Kidney (tissue), 14 donors: ENCODE data around the gene RYR2. TPM values are rescaled to one million over a fixed set of nuclear protein-coding genes. Genes with fewer than 3 reads are reported as not detected.

Experiments used
- DNase-seq, 5 donors: peaks; one replicate each; pipeline ENCODE4 v3.0.0-alpha.2; 2013 to 2020
- FAIRE-seq: peaks from 2 replicates; lab custom pipeline; 2012; peaks lifted over from hg19 to GRCh38; lab: Jason Lieb, UNC
- H3K27ac ChIP-seq, 2 donors: one replicate each; pipeline ENCODE4 v1.7.0; 2013; ENCODE audit warnings: low read depth in 2 of 2, low read length in 2 of 2, inconsistent platforms in 1 of 2
- H3K27me3 ChIP-seq: one replicate; pipeline ENCODE4 v1.7.1; 2013; ENCODE audit warnings: low read length, inconsistent platforms; ENCODE audit not compliant: control insufficient read depth, insufficient read depth
- H3K36me3 ChIP-seq, 3 donors: one replicate each; pipeline versions ENCODE4 v1.7.0 to v1.7.1; 2013; ENCODE audit warnings: low read length in 3 of 3, control low read depth in 1 of 3, inconsistent platforms in 1 of 3; ENCODE audit not compliant: insufficient read depth in 3 of 3, control insufficient read depth in 2 of 3
- H3K4me1 ChIP-seq, 3 donors: one replicate each; pipeline versions ENCODE4 v1.7.0 to v1.7.1; 2013; ENCODE audit warnings: low read length in 3 of 3, inconsistent platforms in 1 of 3, low read depth in 1 of 3; ENCODE audit not compliant: control insufficient read depth in 2 of 3, insufficient read depth in 2 of 3
- H3K4me3 ChIP-seq, 3 donors: one replicate each; pipeline versions ENCODE4 v1.7.0 to v1.8.1; 2013; ENCODE audit warnings: low read length in 3 of 3, control low read depth in 1 of 3, inconsistent platforms in 1 of 3
- H3K9ac ChIP-seq, 3 donors: one replicate each; pipeline versions ENCODE4 v1.7.0 to v1.7.1; 2013; ENCODE audit warnings: low read length in 3 of 3, control low read depth in 1 of 3, inconsistent platforms in 1 of 3
- H3K9me3 ChIP-seq, 3 donors: one replicate each; pipeline versions ENCODE4 v1.7.0 to v1.7.1; 2013; ENCODE audit warnings: low read length in 3 of 3, control low read depth in 1 of 3, inconsistent platforms in 1 of 3; ENCODE audit not compliant: control insufficient read depth in 2 of 3, insufficient read depth in 1 of 3
- CTCF ChIP-seq: IDR thresholded peaks from 3 replicates; pipeline ENCODE4 v1.5.1; 2012; ENCODE audit warnings: mild to moderate bottlenecking, moderate library complexity, borderline replicate concordance; ENCODE audit not compliant: insufficient read depth; ENCODE audit errors: extremely low read depth
- intact Hi-C: fragments of 100-400 bp; cut with DNase I; formaldehyde crosslinking; loops from one replicate; pipeline ENCODE4 v1.11.1; 2022
- microRNA-seq: library from miRNA; unstranded; fragments of <30 nt; microRNA quantifications from one replicate; pipeline ENCODE4 v1.2.0, GENCODE V29; 2020
- polyA plus RNA-seq: library from polyadenylated mRNA; stranded (reverse); fragments of 350-450 nt; fragmentation: Illumina TruSeq; extraction: RNeasy Lipid Tissue Mini Kit (QIAGEN cat#74804); gene quantifications from one replicate; pipeline ENCODE4 v1.2.3, GENCODE V29; 2014; ENCODE audit warnings: low read depth, low replicate concordance; ENCODE audit not compliant: insufficient read depth
- total RNA-seq: library from RNA; stranded (reverse); fragmentation: NEBNext Ultra II Directional; extraction: Animal tissue kit (Norgen Biotek cat#: 25700); gene quantifications from one replicate; pipeline ENCODE4 v1.2.1, GENCODE V29; 2021
- donor health status: control.
- donor health status: control.
- donor health status: control.
- donor health status: control.
- donor health status: control.
- donor health status: DM: yes; HTN: yes; CAD: no.
- donor health status: Normal renal cell carcinoma (clear cell type).

RYR2 gene
- total and polyA plus RNA-seq, 2 donors from 2014 or later: 0.28 to 0.60 TPM

- TF ChIP-seq CTCF: no peak
- DNase-seq (peak in 1 of 5 donors; percentile 3), FAIRE-seq (no peak)
- no peaks in the 10 kb centered on the region for H3K36me3 ChIP-seq
- intact Hi-C loops: no loop called here
- H3K27me3 ChIP-seq: no peaks in the 10 kb centered on the region
- H3K9ac ChIP-seq: no peak overlapping the region
- H3K4me3 ChIP-seq: no peak overlapping the region
- H3K9me3 ChIP-seq: no peaks in the 10 kb centered on the region
- H3K4me1 ChIP-seq: no peaks in the 10 kb centered on the region
- no peak overlapping the region for H3K27ac ChIP-seq
These were observed 835.6 kb downstream of the RYR2 start for GRCh38 chr1:237877631-237878030.

GRCh38 chr1:237878406-237878805, 836.4 kb downstream of the RYR2 start:
- Histone ChIP-seq H3K4me1 (no peaks in the 10 kb centered on the region), H3K9me3 (no peaks in the 10 kb centered on the region), H3K36me3 (no peaks in the 10 kb centered on the region), H3K27ac (no peak overlapping the region), H3K9ac (no peak overlapping the region), H3K4me3 (no peak overlapping the region), H3K27me3 (no peaks in the 10 kb centered on the region)
- TF ChIP-seq CTCF: no peak
- intact Hi-C loops: no loop called here
- no peak for FAIRE-seq
- DNase-seq: no peak

GRCh38 chr1:237879195-237879594, 837.2 kb downstream of the RYR2 start:
- DNase-seq (no peak), FAIRE-seq (no peak)
- Histone ChIP-seq H3K9ac (no peak overlapping the region), H3K36me3 (no peaks in the 10 kb centered on the region), H3K27me3 (no peaks in the 10 kb centered on the region), H3K9me3 (no peaks in the 10 kb centered on the region), H3K4me3 (no peak overlapping the region), H3K4me1 (no peaks in the 10 kb centered on the region), H3K27ac (no peak overlapping the region)
- intact Hi-C loops: no loop called here
- no peak for TF ChIP-seq CTCF

Small RNAs within 50 kb of the gene (microRNA-seq; reads per million reads assigned to microRNA genes)
- gene MIR4428: not detected

Other genes with a start within 250 kb of the RYR2 start
- 61.0 TPM for gene MTR, start 246.9 kb upstream of the RYR2 start, total RNA-seq
- gene MTR, start 246.9 kb upstream of the RYR2 start, polyA plus RNA-seq: 7.6 TPM
- gene MT1HL1, start 37.7 kb upstream of the RYR2 start, total RNA-seq: not detected
- not detected for gene MT1HL1, start 37.7 kb upstream of the RYR2 start, polyA plus RNA-seq